Type B pancreatic cell (in vitro differentiated cells): ENCODE measurements around the gene STK10. TPM values are rescaled to one million over a fixed set of nuclear protein-coding genes. Genes with fewer than 3 reads are reported as not detected.
A peak's percentile ranks its signal among the peaks of the same experiment; 100 is the strongest.

ENCODE experiments used
- DNase-seq: peaks from one replicate; pipeline ENCODE4 v3.0.0; 2021; ENCODE audit warnings: mixed read lengths; ENCODE audit not compliant: unreplicated experiment; ENCODE audit errors: extremely low spot score
- H3K27ac Mint-ChIP-seq: 2 replicates; pipeline ENCODE4 v1.8.0; 2021; ENCODE audit warnings: mild to moderate bottlenecking, mixed read lengths
- H3K27me3 Mint-ChIP-seq: 2 replicates; pipeline ENCODE4 v1.8.0; 2021; ENCODE audit warnings: mixed read lengths
- H3K36me3 Mint-ChIP-seq: 2 replicates; pipeline ENCODE4 v1.8.0; 2021; ENCODE audit warnings: mixed read lengths
- H3K4me1 Mint-ChIP-seq: one replicate; pipeline ENCODE4 v1.8.0; 2021; ENCODE audit warnings: mixed read lengths; ENCODE audit not compliant: unreplicated experiment
- H3K4me3 Mint-ChIP-seq: 2 replicates; pipeline ENCODE4 v1.8.0; 2021; ENCODE audit warnings: mild to moderate bottlenecking, mixed read lengths
- H3K9me3 Mint-ChIP-seq: 2 replicates; pipeline ENCODE4 v1.8.0; 2021; ENCODE audit warnings: mixed read lengths
- total RNA-seq: library from RNA; stranded (reverse); gene quantifications from 2 replicates; pipeline ENCODE4 v1.2.1, GENCODE V29; 2021; ENCODE audit warnings: low replicate concordance
- TF ChIP-seq, protein P1 (sequence below): fragments of 200-600 bp; sonication (generic); conservative IDR thresholded peaks from 2 replicates; pipeline ENCODE4 v1.5.0; 2021; ENCODE audit warnings: antibody characterized with exemption, mild to moderate bottlenecking

Gene STK10
- total RNA-seq, 1 donor from 2014 or later, result 15.2 TPM

GRCh38 chr5:172009536-172010270 lies 178.3 kb downstream of the STK10 start:
- Mint-ChIP-seq H3K27ac (no peak overlapping the region), H3K36me3 (no peaks in the 10 kb centered on the region), H3K9me3 (no peaks in the 10 kb centered on the region), H3K4me3 (no peak overlapping the region), H3K4me1 (peaks cover 24% of the 10 kb centered on the region), H3K27me3 (no peaks in the 10 kb centered on the region)
- no peak for DNase-seq
- TF ChIP-seq, protein P1, sequence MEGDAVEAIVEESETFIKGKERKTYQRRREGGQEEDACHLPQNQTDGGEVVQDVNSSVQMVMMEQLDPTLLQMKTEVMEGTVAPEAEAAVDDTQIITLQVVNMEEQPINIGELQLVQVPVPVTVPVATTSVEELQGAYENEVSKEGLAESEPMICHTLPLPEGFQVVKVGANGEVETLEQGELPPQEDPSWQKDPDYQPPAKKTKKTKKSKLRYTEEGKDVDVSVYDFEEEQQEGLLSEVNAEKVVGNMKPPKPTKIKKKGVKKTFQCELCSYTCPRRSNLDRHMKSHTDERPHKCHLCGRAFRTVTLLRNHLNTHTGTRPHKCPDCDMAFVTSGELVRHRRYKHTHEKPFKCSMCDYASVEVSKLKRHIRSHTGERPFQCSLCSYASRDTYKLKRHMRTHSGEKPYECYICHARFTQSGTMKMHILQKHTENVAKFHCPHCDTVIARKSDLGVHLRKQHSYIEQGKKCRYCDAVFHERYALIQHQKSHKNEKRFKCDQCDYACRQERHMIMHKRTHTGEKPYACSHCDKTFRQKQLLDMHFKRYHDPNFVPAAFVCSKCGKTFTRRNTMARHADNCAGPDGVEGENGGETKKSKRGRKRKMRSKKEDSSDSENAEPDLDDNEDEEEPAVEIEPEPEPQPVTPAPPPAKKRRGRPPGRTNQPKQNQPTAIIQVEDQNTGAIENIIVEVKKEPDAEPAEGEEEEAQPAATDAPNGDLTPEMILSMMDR, result no peak

DNA sequence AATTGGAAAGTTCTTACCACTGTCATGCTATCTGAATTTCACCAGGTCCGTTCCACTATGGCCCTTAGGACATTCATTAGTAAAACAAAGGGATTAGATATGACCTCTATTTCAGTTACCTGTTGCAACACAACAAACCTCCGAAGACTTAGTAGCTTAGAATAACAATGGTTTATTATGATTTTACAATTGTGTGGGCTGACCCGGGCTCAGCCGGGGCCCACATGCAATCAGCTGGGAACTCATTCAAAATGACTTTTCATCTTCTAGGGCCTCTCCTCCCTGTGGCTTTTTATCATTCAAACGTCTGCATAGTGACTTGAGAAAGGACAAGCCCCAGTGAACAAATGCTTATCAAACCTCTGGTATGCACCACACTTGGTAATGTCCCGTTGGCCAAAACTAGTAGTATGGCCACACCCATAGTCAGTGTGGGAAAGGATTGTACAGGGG lies 179.3 kb downstream of the STK10 start:
- peak overlapping the region; percentile 39 for H3K27ac Mint-ChIP-seq
- no peaks in the 10 kb centered on the region for H3K36me3 Mint-ChIP-seq
- DNase-seq, result no peak
- H3K4me1 Mint-ChIP-seq, result peaks cover 27% of the 10 kb centered on the region
- no peaks in the 10 kb centered on the region for H3K27me3 Mint-ChIP-seq
- no peaks in the 10 kb centered on the region for H3K9me3 Mint-ChIP-seq
- H3K4me3 Mint-ChIP-seq, result peak overlapping the region; percentile 58
- TF ChIP-seq, protein P1, result no peak

DNA sequence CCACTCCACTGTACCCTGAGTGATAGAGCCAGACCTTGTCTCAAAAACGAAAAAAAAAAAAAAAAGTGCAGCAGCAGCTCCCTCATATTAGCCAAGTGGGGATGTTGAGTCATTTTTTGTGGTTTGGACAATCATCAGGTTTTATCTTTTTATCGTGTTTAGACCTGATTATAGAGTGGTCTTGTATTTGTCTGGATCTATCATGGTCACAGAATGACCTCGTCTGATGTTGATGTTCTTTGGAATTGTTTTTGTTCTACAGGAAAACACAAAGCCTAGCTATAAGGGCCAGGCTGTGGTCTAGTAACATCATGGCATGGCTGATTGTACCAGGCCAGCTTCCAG lies 179.9 kb downstream of the STK10 start:
- no peaks in the 10 kb centered on the region for H3K27me3 Mint-ChIP-seq
- no peaks in the 10 kb centered on the region for H3K9me3 Mint-ChIP-seq
- H3K4me1 Mint-ChIP-seq, result peaks cover 34% of the 10 kb centered on the region
- H3K4me3 Mint-ChIP-seq, result peak overlapping the region; percentile 99
- TF ChIP-seq, protein P1, result no peak
- no peaks in the 10 kb centered on the region for H3K36me3 Mint-ChIP-seq
- DNase-seq, result no peak
- H3K27ac Mint-ChIP-seq, result no peak overlapping the region

DNA sequence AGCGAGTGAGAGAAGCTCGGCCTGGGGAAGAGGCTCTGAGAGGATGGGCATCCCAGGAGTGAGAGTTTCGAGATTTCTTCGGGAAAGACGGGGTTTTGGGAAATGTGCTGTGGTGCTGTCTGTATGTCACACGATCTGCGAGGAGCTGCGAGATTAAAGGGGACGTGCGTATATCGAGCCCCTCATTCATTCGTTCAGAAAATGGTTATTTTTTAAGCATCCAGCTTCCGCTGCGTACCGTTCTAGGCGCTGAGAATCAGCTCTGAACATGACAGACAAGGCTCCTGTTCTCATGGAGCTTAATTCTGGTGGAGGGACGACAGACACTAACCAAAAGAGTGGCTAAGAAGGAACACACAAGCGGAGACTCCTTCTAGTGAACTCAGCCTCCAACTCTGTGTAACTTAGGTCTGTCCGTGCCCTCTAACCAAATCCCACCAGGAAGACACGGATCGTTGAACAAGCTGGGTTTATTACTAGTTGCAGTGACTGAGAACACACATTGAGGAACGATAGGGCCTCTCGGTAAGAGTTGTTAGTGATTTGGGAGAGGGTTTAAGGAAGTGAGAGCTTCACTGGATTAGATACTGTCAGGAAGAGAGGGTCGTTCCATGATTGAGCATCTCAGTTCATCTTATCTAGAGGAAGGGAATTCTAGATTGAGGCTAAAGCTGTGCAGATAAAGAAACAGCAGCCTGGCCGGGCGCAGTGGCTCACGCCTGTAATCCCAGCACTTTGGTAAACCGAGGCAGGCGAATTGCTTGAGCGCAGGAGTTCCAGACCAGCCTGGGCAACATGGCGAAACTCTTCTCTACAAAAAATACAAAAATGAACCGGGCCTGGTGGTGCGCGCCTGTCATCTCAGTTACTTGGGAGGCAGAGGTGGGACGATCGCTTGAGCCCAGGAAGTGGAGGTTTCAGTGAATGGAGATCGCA lies 180.6 kb downstream of the STK10 start:
- H3K4me3 Mint-ChIP-seq, result peak overlapping the region; percentile 99
- TF ChIP-seq, protein P1, result no peak
- no peaks in the 10 kb centered on the region for H3K27me3 Mint-ChIP-seq
- DNase-seq, result no peak
- no peaks in the 10 kb centered on the region for H3K36me3 Mint-ChIP-seq
- H3K27ac Mint-ChIP-seq, result peak overlapping the region; percentile 98
- no peaks in the 10 kb centered on the region for H3K9me3 Mint-ChIP-seq
- H3K4me1 Mint-ChIP-seq, result peaks cover 37% of the 10 kb centered on the region

- Mint-ChIP-seq H3K27ac (peak within 1 kb of the TSS; percentile 98), H3K9me3 (no peaks in the 10 kb centered on the region), H3K4me1 (peaks cover 43% of the 10 kb centered on the region), H3K4me3 (peak within 1 kb of the TSS; percentile 99), H3K36me3 (no peaks in the 10 kb centered on the region), H3K27me3 (no peaks in the 10 kb centered on the region)
- peak; percentile 94 for DNase-seq
- TF ChIP-seq, protein P1, result no peak
Observed at GRCh38 chr5:172006321-172007174, 181.5 kb downstream of the STK10 start, which contains the start of gene FBXW11. Gene FBXW11, minus strand, starts transcription at chr5:172006638. Its CDS starts 136 bp downstream, at chr5:172006502.
